Measurements from ENCODE around the gene MYBBP1A. TPM values are rescaled to one million over a fixed set of nuclear protein-coding genes. Genes with fewer than 3 reads are reported as not detected.

The MYBBP1A gene
- total and polyA plus RNA-seq, 2 of the 13 experiments (the other 11 are each of a cell fraction or from before 2014, with no cell fraction given), result 18.6 to 54.8 TPM

GRCh38 chr17:4536742-4537411, 18.3 kb downstream of the MYBBP1A start (continued):
- TF ChIP-seq RERE (CRISPR knock-in tag; IDR thresholded peaks at IDR 0.05; ENCODE audit: low read depth) (no peak), POLR2A (IDR thresholded peaks at IDR 0.05; ENCODE audit: insufficient read depth in 1 of 2, low read depth in 2 of 2, low read length in 2 of 2) (0 out of 4 replicates have a peak, but pooled peaks of 1 of the 2 experiments have one; percentile 12), ZNF691 (CRISPR knock-in tag; IDR thresholded peaks at IDR 0.05; ENCODE audit: borderline replicate concordance, low read depth) (no peak), ZXDC (CRISPR knock-in tag; IDR thresholded peaks at IDR 0.05) (no peak), BORCS8-MEF2B (CRISPR knock-in tag; IDR thresholded peaks at IDR 0.05) (no peak), SSRP1 (CRISPR knock-in tag; IDR thresholded peaks at IDR 0.05) (0 out of 2 replicates have a peak, but pooled peaks have one; percentile 8)
